Esophagus squamous epithelium (tissue), 5 donors: ENCODE results near the gene C11orf91. TPM values are rescaled to one million over a fixed set of nuclear protein-coding genes. Genes with fewer than 3 reads are reported as not detected.

Experiments used
- DNase-seq: peaks from one replicate; lab custom pipeline; 2025; lab: John Stamatoyannopoulos, UW
- H3K27ac ChIP-seq, 4 donors: fragments of 200-600 bp; sonication (generic); one replicate each; pipeline ENCODE4 v1.5.1; 2016 to 2019; ENCODE audit warnings: mild to moderate bottlenecking in 1 of 4
- H3K27me3 ChIP-seq, 4 donors: fragments of 200-600 bp; sonication (generic); 1 replicate in 3 of 4; 2 replicates in 1 of 4; pipeline versions ENCODE4 v1.5.1 to v1.6.0; 2017 to 2021; ENCODE audit warnings: antibody characterized with exemption in 1 of 4
- H3K36me3 ChIP-seq, 3 donors: fragments of 200-600 bp; sonication (generic); one replicate each; pipeline ENCODE4 v1.5.1; 2016 to 2019
- H3K4me1 ChIP-seq, 3 donors: fragments of 200-600 bp; sonication (generic); one replicate each; pipeline ENCODE4 v1.5.1; 2017 to 2019
- H3K4me3 ChIP-seq, 4 donors: fragments of 200-600 bp; sonication (generic); 1 replicate in 3 of 4; 2 replicates in 1 of 4; pipeline ENCODE4 v1.5.1; 2016 to 2019; ENCODE audit warnings: mild to moderate bottlenecking in 2 of 4, moderate library complexity in 1 of 4
- H3K9me3 ChIP-seq, 3 donors: fragments of 200-600 bp; sonication (generic); one replicate each; pipeline ENCODE4 v1.5.1; 2016 to 2019
- CTCF ChIP-seq, 6 experiments: fragments of 450-650 bp in 4 of 6; fragments of 200-600 bp in 2 of 6; sonication (generic) in 2 of 6; IDR thresholded peaks; one replicate each; pipeline ENCODE4 v1.5.1; 2016 to 2019; ENCODE audit warnings: antibody characterized with exemption in 6 of 6, mild to moderate bottlenecking in 4 of 6, moderate library complexity in 4 of 6
- POLR2A ChIP-seq, 4 donors: fragments of 450-650 bp; IDR thresholded peaks; one replicate each; pipeline ENCODE4 v1.6.1; 2017; ENCODE audit warnings: antibody characterized with exemption in 4 of 4, mild to moderate bottlenecking in 4 of 4, moderate library complexity in 3 of 4
- WGBS, 2 donors: methylation state at CpG; one replicate each; pipeline ENCODE4 v1.1.5; 2018; 5-methylcytosine and 5-hydroxymethylcytosine counted together
- intact Hi-C: fragments of 100-400 bp; cut with DNase I; formaldehyde crosslinking; loops from one replicate; pipeline ENCODE4 v1.15.0; 2022
- total RNA-seq, 4 donors: library from RNA; depleted of rRNA; stranded (reverse); fragments of >200 nt; gene quantifications; one replicate each; pipeline ENCODE4 v1.1.0, GENCODE V29; 2016
- donor health status: DM: yes; HTN: yes; CAD: no.

Gene C11orf91
- total RNA-seq, 4 donors from 2014 or later, result not detected

GRCh38 chr11:33660962-33661361, 39.7 kb downstream of the C11orf91 start:
- Histone ChIP-seq H3K4me1 (peaks cover 14 to 31% (median 18%) of the 10 kb centered on the region in 3 donors), H3K36me3 (no peaks in the 10 kb centered on the region), H3K27me3 (no peaks in the 10 kb centered on the region), H3K9me3 (no peaks in the 10 kb centered on the region), H3K4me3 (no peak overlapping the region), H3K27ac (no peak overlapping the region)
- intact Hi-C loops, result no loop called here
- 82 to 95% methylated on average over 4 of the region's 4 CpGs for WGBS, 2 donors
- no peak for DNase-seq
- no peak for TF ChIP-seq CTCF (IDR thresholded peaks at IDR 0.05)
- no peak for TF ChIP-seq POLR2A (IDR thresholded peaks at IDR 0.05)

GRCh38 chr11:33659370-33660139, 41.1 kb downstream of the C11orf91 start:
- no peak for DNase-seq
- WGBS, 2 donors, result 75 to 96% methylated on average over 2 to 3 of the region's 5 CpGs
- TF ChIP-seq CTCF (IDR thresholded peaks at IDR 0.05) (no peak), POLR2A (IDR thresholded peaks at IDR 0.05) (no peak)
- Histone ChIP-seq H3K4me3 (no peak overlapping the region), H3K27ac (no peak overlapping the region), H3K27me3 (no peaks in the 10 kb centered on the region), H3K9me3 (no peaks in the 10 kb centered on the region), H3K4me1 (peaks cover 6 to 27% (median 9%) of the 10 kb centered on the region in 3 donors), H3K36me3 (no peaks in the 10 kb centered on the region)
- intact Hi-C loops, result no loop called here

GRCh38 chr11:33658195-33658900, 42.3 kb downstream of the C11orf91 start:
- 86 to 88% methylated on average over 8 to 17 of the region's 22 CpGs for WGBS, 2 donors
- H3K27ac ChIP-seq, result no peak overlapping the region
- peaks cover 6 to 22% (median 9%) of the 10 kb centered on the region in 3 donors for H3K4me1 ChIP-seq
- TF ChIP-seq POLR2A (IDR thresholded peaks at IDR 0.05), result no peak
- TF ChIP-seq CTCF (IDR thresholded peaks at IDR 0.05), result no peak
- no peak for DNase-seq
- intact Hi-C loops, result no loop called here
- H3K9me3 ChIP-seq, result no peaks in the 10 kb centered on the region
- no peaks in the 10 kb centered on the region for H3K27me3 ChIP-seq
- H3K36me3 ChIP-seq, result no peaks in the 10 kb centered on the region
- H3K4me3 ChIP-seq, result no peak overlapping the region

- TF ChIP-seq POLR2A (IDR thresholded peaks at IDR 0.05) (no peak), CTCF (IDR thresholded peaks at IDR 0.05) (no peak)
- no peak overlapping the region for H3K4me3 ChIP-seq
- H3K27me3 ChIP-seq, result no peaks in the 10 kb centered on the region
- no peaks in the 10 kb centered on the region for H3K9me3 ChIP-seq
- no peak for DNase-seq
- 77 to 84% methylated on average over 3 of the region's 3 CpGs for WGBS, 2 donors
- H3K4me1 ChIP-seq, result peaks cover 6 to 22% (median 9%) of the 10 kb centered on the region in 3 donors
- intact Hi-C loops, result no loop called here
- no peaks in the 10 kb centered on the region for H3K36me3 ChIP-seq
- H3K27ac ChIP-seq, result no peak overlapping the region
Observed at GRCh38 chr11:33657757-33658156, 42.9 kb downstream of the C11orf91 start.

GRCh38 chr11:33656768-33657167, 43.9 kb downstream of the C11orf91 start:
- TF ChIP-seq POLR2A (IDR thresholded peaks at IDR 0.05), result no peak
- TF ChIP-seq CTCF (IDR thresholded peaks at IDR 0.05), result no peak
- no peaks in the 10 kb centered on the region for H3K27me3 ChIP-seq
- H3K27ac ChIP-seq, result peak overlapping the region; percentile 57 to 86 (median 75)
- 94 to 100% methylated on average over 2 of the region's 7 CpGs for WGBS, 2 donors
- intact Hi-C loops, result no loop called here
- H3K9me3 ChIP-seq, result no peaks in the 10 kb centered on the region
- peaks cover 6 to 26% (median 9%) of the 10 kb centered on the region in 3 donors for H3K4me1 ChIP-seq
- H3K4me3 ChIP-seq, result no peak overlapping the region
- no peaks in the 10 kb centered on the region for H3K36me3 ChIP-seq
- no peak for DNase-seq
